Ishikawa (cell line): ENCODE data around the gene ORMDL2.

Experiments
- CEBPB ChIP-seq: IDR thresholded peaks from 2 replicates; pipeline ENCODE4 v1.6.1; 2012
- CREB1 ChIP-seq: IDR thresholded peaks from 2 replicates; pipeline ENCODE4 v1.6.1; 2012; ENCODE audit warnings: low read depth
- EGR1 ChIP-seq: IDR thresholded peaks from 2 replicates; pipeline ENCODE4 v1.6.1; 2012
- EP300 ChIP-seq: IDR thresholded peaks from 2 replicates; pipeline ENCODE4 v1.6.1; 2012; ENCODE audit warnings: borderline replicate concordance
- FOXM1 ChIP-seq: IDR thresholded peaks from 2 replicates; pipeline ENCODE4 v1.6.1; 2012; ENCODE audit warnings: low read depth, borderline replicate concordance
- MAX ChIP-seq: IDR thresholded peaks from 2 replicates; pipeline ENCODE4 v1.6.1; 2012
- NFIC ChIP-seq: IDR thresholded peaks from 2 replicates; pipeline ENCODE4 v1.6.1; 2012
- REST ChIP-seq: IDR thresholded peaks from 2 replicates; pipeline ENCODE4 v1.6.1; 2012; ENCODE audit warnings: low read depth, mild to moderate bottlenecking
- TAF1 ChIP-seq: IDR thresholded peaks from 2 replicates; pipeline ENCODE4 v1.6.1; 2012; ENCODE audit warnings: low read depth, mild to moderate bottlenecking
- USF1 ChIP-seq: IDR thresholded peaks from 2 replicates; pipeline ENCODE4 v1.6.1; 2012
- YY1 ChIP-seq: IDR thresholded peaks from 2 replicates; pipeline ENCODE4 v1.6.1; 2012; ENCODE audit warnings: low read depth

- TF ChIP-seq CREB1 (no peak), USF1 (no peak), REST (no peak), NFIC (no peak), EP300 (no peak), MAX (no peak), EGR1 (no peak), YY1 (no peak), FOXM1 (no peak), TAF1 (no peak), CEBPB (no peak)
Observed at GRCh38 chr12:55823419-55823818, 5.6 kb downstream of the ORMDL2 start.
